H1 (cell line): Measurements from ENCODE around the gene TMEM181.

Source experiments
- BCL11A ChIP-seq, 2 experiments: IDR thresholded peaks; one replicate each; pipeline ENCODE4 v1.6.1; 2011; ENCODE audit warnings: low read depth in 2 of 2, low read length in 2 of 2, mild to moderate bottlenecking in 2 of 2
- BRCA1 ChIP-seq: IDR thresholded peaks from 2 replicates; pipeline ENCODE4 v1.6.1; 2012; ENCODE audit warnings: low read depth, low read length, improper control_type of control experiment
- CBX8 ChIP-seq: fragments of 300-800, 300-1000 bp; sonication (generic); IDR thresholded peaks from 2 replicates; pipeline ENCODE4 v1.7.1; 2016; ENCODE audit warnings: low read depth, low read length, borderline replicate concordance
- CTCF ChIP-seq, 3 experiments: IDR thresholded peaks; 1 replicate in 2 of 3; 2 replicates in 1 of 3; pipeline versions ENCODE4 v1.5.1 to v1.6.1; 2011; ENCODE audit warnings: low read length in 3 of 3, mild to moderate bottlenecking in 3 of 3, inconsistent platforms in 2 of 3, low read depth in 1 of 3, moderate library complexity in 1 of 3; ENCODE audit not compliant: insufficient read depth in 1 of 3; ENCODE audit errors: control extremely low read depth in 1 of 3
- GABPA ChIP-seq: IDR thresholded peaks from 2 replicates; pipeline ENCODE4 v1.6.1; 2011; ENCODE audit warnings: mild to moderate bottlenecking, low read length, moderate library complexity, borderline replicate concordance; ENCODE audit not compliant: insufficient read depth
- POLR2AphosphoS5 ChIP-seq: IDR thresholded peaks from 2 replicates; pipeline ENCODE4 v1.6.1; 2011; ENCODE audit warnings: low read depth, low read length
- RFX5 ChIP-seq: IDR thresholded peaks from 2 replicates; pipeline ENCODE4 v1.6.1; 2011; ENCODE audit warnings: low read depth, low read length, improper control_type of control experiment, borderline replicate concordance

GRCh38 chr6:158560836-158561320, 987 bp downstream of the TMEM181 start:
- TF ChIP-seq CTCF (IDR thresholded peaks at IDR 0.05; ENCODE audit: control extremely low read depth in 1 of 3, insufficient read depth in 1 of 3, low read depth in 1 of 3, low read length in 3 of 3) (no peak), BCL11A (IDR thresholded peaks at IDR 0.05; ENCODE audit: low read depth in 2 of 2, low read length in 2 of 2) (no peak), GABPA (no peak), BRCA1 (no peak), CBX8 (no peak), RFX5 (no peak), POLR2AphosphoS5 (no peak)
